ENCODE results near the gene CCNB1.
"Not testable (repeated sequence)": the region's sequence is repeated elsewhere in the genome, so short reads cannot be mapped to it uniquely, and the experiment has no call there.

The CCNB1 gene

GRCh38 chr5:69187342-69187741, 20.4 kb downstream of the CCNB1 start:
- no peak for DNase-seq (ENCODE audit: low spot score)

DNA sequence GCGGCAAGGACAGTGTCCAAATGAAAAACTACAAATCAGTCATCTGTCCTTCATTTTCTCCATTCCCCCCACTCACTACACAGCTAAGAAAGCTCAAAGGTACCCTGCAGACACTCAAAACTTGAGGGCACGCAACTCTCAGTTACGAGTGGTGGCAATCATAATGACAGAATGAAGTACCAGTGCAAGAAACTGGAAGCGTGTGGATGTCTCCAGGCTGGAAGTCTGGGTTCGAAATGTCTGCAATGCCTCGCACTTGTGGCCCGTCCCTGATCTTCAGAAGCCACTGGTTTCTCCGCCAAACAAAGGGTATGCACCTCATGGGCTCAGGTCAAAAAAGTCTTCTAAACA, 21.8 kb downstream of the CCNB1 start:
- DNase-seq (ENCODE audit: low spot score): peak; percentile 28

- DNase-seq (ENCODE audit: low spot score): peak; percentile 92
Observed at GRCh38 chr5:69189162-69190086, 22.5 kb downstream of the CCNB1 start, which contains the start of gene CENPH. Gene CENPH, plus strand, starts transcription at chr5:69189583. Its CDS starts 52 bp downstream, at chr5:69189635.

DNA sequence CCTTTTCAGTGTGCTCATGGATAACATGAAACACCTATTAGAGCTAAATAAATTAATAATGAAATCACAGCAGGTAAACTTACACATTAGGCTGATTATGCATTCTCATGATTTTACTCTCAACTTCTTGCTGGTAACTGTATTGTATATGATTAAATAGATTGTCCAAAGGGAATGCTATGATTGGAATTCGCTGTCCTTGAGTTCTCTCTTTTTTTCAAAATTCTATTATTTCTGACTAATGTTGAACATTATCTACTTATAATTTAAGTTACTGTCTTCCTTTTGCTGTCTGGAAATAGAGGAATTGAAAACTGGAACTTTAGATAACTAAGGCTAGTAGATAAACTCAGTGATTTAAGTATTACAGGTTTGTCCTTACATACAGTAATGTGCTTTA, 35.5 kb downstream of the CCNB1 start:
- no peak for DNase-seq (ENCODE audit: low spot score)

DNA sequence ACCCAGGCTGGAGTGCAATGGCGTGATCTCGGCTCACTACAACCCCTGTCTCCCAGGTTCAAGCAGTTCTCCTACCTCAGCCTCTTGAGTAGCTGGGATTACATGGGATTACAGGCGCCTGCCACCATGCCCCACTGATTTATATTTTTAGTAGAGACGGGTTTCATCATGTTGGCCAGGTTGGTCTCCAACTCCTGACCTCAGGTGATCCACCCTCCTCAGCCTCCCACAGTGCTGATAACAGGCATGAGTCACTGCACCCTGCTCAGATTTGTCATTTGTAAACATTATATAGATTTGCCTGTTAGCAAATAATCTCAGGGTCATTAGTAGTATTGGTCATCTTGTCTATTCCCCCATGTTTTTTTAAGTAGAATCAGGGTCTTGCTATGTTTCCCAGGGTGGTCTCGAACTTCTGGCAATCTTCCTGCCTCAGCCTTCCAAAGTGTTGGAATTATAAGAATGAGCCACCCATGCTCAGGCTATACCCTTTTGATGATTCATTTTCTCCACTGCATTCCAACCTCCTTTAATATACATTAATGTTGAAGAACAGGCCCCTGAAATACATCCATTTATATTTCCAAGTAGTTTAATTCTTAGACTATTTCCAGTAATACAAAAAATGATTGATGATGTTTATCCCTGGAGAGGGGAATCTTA, 39.7 kb downstream of the CCNB1 start:
- DNase-seq (ENCODE audit: low spot score): no peak

GRCh38 chr5:69209602-69210001, 42.7 kb downstream of the CCNB1 start:
- no peak for DNase-seq (ENCODE audit: low spot score)

GRCh38 chr5:69211200-69211599, 44.2 kb downstream of the CCNB1 start:
- DNase-seq (ENCODE audit: low spot score): no peak

GRCh38 chr5:69212022-69212421, 45.1 kb downstream of the CCNB1 start:
- no peak for DNase-seq (ENCODE audit: low spot score)

- no peak for DNase-seq (ENCODE audit: low spot score)
Observed at GRCh38 chr5:69213513-69214215, 46.7 kb downstream of the CCNB1 start.

DNA sequence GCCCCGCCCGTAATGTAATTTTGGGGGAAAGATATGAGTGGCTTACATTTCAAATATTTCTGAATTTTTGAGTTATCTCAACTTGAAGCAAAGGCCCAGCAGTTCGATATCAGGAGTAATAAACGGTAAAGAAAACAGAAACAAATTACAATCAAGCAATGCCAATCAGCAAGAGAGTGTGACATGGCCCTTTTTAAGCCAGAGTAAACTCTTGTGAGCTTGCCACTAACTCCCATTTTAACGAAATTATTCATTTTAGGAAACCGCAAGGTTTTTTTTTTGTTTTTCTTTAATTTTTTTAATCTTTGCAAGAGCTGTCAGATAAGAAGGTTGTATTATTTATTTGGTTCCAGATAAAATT, 50.2 kb downstream of the CCNB1 start:
- no peak for DNase-seq (ENCODE audit: low spot score)

DNA sequence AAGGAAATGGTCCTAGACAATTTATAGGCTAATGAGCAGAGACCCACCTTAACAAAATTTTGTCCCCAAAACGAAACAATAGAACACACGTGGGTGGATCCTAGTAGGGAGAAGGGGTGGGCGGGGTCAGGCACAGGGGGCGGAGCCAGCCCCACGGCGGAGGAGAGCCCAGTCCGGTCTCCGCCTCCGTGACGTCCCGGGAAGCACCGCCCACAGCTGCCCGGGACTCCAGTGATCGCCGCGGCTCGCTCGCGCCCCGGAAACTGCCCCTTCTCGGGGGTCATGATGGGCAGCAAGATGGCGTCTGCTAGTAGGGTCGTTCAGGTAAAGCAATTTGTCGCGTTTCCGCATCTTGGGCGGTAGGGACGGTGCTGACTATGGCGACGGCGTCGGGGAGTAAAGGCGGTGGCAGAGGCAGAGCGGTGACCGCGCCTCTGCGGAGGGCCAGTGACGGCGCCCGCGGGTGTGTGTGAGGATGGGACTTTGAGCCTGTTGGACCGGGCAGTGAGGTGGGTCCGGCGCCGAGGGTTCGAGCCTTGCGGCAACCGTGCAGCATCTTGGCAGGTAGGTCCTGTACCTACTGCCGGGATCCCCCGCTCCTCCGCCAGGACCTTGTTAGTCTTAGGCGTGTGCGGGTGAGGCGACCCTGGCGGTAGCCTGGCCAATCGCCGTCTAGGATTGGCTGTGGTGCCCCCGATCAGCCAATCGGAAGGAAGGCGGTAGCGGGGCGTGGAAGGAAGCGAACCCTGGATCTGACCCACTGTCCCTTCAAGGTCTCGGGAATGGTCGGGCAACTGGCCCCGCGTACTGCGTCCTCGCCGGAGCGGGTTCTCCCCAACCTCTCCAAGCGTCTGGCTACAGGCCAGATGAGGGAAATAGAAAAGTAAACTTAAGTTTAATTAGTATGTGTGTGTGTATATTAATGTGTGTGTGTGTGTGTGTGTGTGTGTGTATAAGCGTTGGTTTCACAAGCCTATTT, 50.9 kb downstream of the CCNB1 start:
- peak; percentile 94 for DNase-seq (ENCODE audit: low spot score)

GRCh38 chr5:69219939-69220338, 53.0 kb downstream of the CCNB1 start:
- no peak for DNase-seq (ENCODE audit: low spot score)

DNA sequence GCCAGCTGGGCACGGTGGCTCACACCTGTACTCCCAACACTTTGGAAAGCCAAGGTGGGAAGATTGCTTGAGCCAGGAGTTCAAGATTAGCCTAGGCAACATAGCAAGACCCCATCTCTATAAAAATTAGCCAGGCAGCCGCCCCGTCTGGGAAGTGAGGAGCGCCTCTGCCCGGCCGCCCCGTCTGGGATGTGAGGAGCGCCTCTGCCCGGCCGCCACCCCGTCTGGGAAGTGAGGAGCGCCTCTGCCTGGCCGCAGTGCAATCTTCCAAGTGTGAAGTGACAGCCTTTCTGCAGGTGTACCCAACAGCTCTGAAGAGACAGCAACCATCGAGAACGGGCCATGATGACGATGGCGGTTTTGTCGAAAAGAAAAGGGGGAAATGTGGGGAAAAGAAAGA, 53.4 kb downstream of the CCNB1 start:
- not testable (repeated sequence) for DNase-seq (ENCODE audit: low spot score)

DNA sequence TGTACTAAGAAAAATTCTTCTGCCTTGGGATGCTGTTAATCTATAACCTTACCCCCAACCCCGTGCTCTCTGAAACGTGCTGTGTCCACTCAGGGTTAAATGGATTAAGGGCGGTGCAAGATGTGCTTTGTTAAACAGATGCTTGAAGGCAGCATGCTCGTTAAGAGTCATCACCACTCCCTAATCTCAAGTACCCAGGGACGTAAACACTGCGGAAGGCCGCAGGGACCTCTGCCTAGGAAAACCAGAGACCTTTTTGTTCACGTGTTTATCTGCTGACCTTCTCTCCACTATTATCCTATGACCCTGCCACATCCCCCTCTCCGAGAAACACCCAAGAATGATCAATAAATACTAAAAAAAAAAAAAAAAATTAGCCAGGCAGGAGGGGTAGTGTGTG, 53.9 kb downstream of the CCNB1 start:
- not testable (repeated sequence) for DNase-seq (ENCODE audit: low spot score)

- no peak for DNase-seq (ENCODE audit: low spot score)
Observed at GRCh38 chr5:69224520-69224919, 57.6 kb downstream of the CCNB1 start.

DNA sequence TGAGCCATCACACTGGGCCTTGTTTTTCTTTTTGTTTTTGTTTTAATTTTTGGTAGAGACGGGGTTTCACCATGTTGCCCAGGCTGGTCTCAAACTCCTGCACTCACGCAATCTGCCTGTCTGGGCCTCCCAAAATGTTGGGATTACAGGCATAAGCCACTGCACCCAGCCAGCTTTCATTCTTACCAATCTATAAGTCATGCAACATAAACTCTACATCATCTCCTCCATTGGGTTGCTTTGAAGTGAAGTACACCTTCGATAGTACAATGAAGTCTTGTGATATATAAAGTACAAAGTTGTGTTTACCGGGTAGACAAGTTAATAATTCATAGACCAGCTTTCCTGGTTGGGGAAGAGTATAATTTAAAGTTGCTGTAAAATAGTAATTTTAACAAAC, 58.9 kb downstream of the CCNB1 start:
- DNase-seq (ENCODE audit: low spot score): no peak

Data from cerebellar cortex (tissue), 1 donor.